Panc1 (cell line): ENCODE results near the gene TMEM150A. TPM values are rescaled to one million over a fixed set of nuclear protein-coding genes. Genes with fewer than 3 reads are reported as not detected.

Source experiments
- ATAC-seq: fragments of 200-7000 bp; cut with Tn5 transposase; 2 replicates; pipeline ENCODE4 v1.9.1; 2020; ENCODE audit warnings: mild to moderate bottlenecking, moderate library complexity
- BruUV-seq: library from RNA; stranded (reverse); fragments of 400-500 nt; replicated peaks from 2 replicates; lab custom pipeline; 2021; lab: Mats Ljungman, UMichigan
- CTCF ChIA-PET: fragments of 300-600 bp; sonication (Branson Sonifier 250); formaldehyde crosslinking; loops from one replicate; lab custom pipeline; 2022; ENCODE audit warnings: antibody characterized with exemption; lab: Charles Lee
- POLR2A ChIA-PET: fragments of 300-600 bp; sonication (Branson Sonifier 250); formaldehyde crosslinking; loops from one replicate; lab custom pipeline; 2022; ENCODE audit warnings: antibody characterized with exemption; lab: Charles Lee
- DNase-seq: peaks from one replicate; pipeline ENCODE4 v3.0.0-alpha.2; 2010; ENCODE audit warnings: low read depth, low spot score
- H3K27ac ChIP-seq: 2 replicates; pipeline ENCODE4 v1.5.1; 2011; ENCODE audit warnings: mild to moderate bottlenecking, low read length, inconsistent platforms
- H3K27me3 ChIP-seq: fragments of 200-500 bp; sonication (Bioruptor generic); 2 replicates; pipeline ENCODE4 v1.6.0; 2014; ENCODE audit warnings: low read length, inconsistent platforms; ENCODE audit not compliant: control insufficient read depth, insufficient read depth
- H3K36me3 ChIP-seq: fragments of 200-500 bp; sonication (Bioruptor generic); 2 replicates; pipeline ENCODE4 v1.5.1; 2014; ENCODE audit warnings: inconsistent platforms, mild to moderate bottlenecking, low read length, moderate library complexity; ENCODE audit not compliant: control insufficient read depth, insufficient read depth
- H3K4me1 ChIP-seq: 2 replicates; pipeline ENCODE4 v1.5.1; 2011; ENCODE audit warnings: inconsistent platforms, mild to moderate bottlenecking, low read length, moderate library complexity; ENCODE audit not compliant: control insufficient read depth, insufficient read depth
- H3K4me3 ChIP-seq, 2 experiments: 2 replicates each; pipeline ENCODE4 v1.5.1; 2011 to 2012; ENCODE audit warnings: low read depth in 2 of 2, low read length in 2 of 2, mild to moderate bottlenecking in 2 of 2, inconsistent platforms in 1 of 2, moderate library complexity in 1 of 2
- H3K9me3 ChIP-seq: fragments of 200-500 bp; sonication (Bioruptor generic); 2 replicates; pipeline ENCODE4 v1.5.1; 2014; ENCODE audit warnings: low read depth, mild to moderate bottlenecking, inconsistent platforms, low read length, moderate library complexity; ENCODE audit not compliant: control insufficient read depth, insufficient read depth
- CTCF ChIP-seq: fragments of 450-650 bp; IDR thresholded peaks from 2 replicates; pipeline ENCODE4 v1.5.1; 2017; ENCODE audit warnings: mild to moderate bottlenecking
- POLR2AphosphoS5 ChIP-seq: IDR thresholded peaks from 2 replicates; pipeline ENCODE4 v1.6.1; 2012; ENCODE audit warnings: mild to moderate bottlenecking, low read depth, low read length, moderate library complexity
- REST ChIP-seq, 2 experiments: IDR thresholded peaks; 2 replicates each; pipeline ENCODE4 v1.6.1; 2011 to 2012; ENCODE audit warnings: low read depth in 2 of 2, control low read depth in 1 of 2, low read length in 1 of 2, mild to moderate bottlenecking in 1 of 2, moderate library complexity in 1 of 2; ENCODE audit not compliant: insufficient read depth in 1 of 2
- SIN3A ChIP-seq: IDR thresholded peaks from 2 replicates; pipeline ENCODE4 v1.6.1; 2012; ENCODE audit warnings: low read depth, mild to moderate bottlenecking, low read length, moderate library complexity, borderline replicate concordance; ENCODE audit not compliant: insufficient read depth
- TCF7L2 ChIP-seq: IDR thresholded peaks from 2 replicates; pipeline ENCODE4 v1.6.1; 2011; ENCODE audit warnings: mild to moderate bottlenecking, low read depth, low read length, inconsistent platforms
- in situ Hi-C: cut with HindIII; loops from 2 replicates; pipeline ENCODE4 v1.10.0; 2016; ENCODE audit warnings: low sequenced_read_pairs, low pct_unique_long_range_greater_than_20kb
- intact Hi-C: fragments of 100-400 bp; cut with micrococcal nuclease; formaldehyde crosslinking; loops from one replicate; pipeline ENCODE4 v1.10.0; 2022; ENCODE audit not compliant: unreplicated experiment
- total RNA-seq: library from RNA; stranded (reverse); gene quantifications from one replicate; pipeline ENCODE4 v1.2.1, GENCODE V29; 2021; ENCODE audit not compliant: unreplicated experiment

TMEM150A gene
- total RNA-seq, 1 experiment from 2014 or later, result 30.4 TPM

GRCh38 chr2:85599468-85600234, 2.8 kb downstream of the TMEM150A start:
- in situ Hi-C loops, result no loop called here
- ChIA-PET CTCF (no interaction called here), POLR2A (no interaction called here)

More at GRCh38 chr2:85599468-85600234, 2.8 kb downstream of the TMEM150A start:
- H3K4me3 ChIP-seq, result no peak overlapping the region
- H3K27ac ChIP-seq, result peak overlapping the region; percentile 23; the same call in 1 of the 2 replicates
- peaks cover 40% of the 10 kb centered on the region for H3K4me1 ChIP-seq
- intact Hi-C loops, result no loop called here
- peaks cover 2% of the 10 kb centered on the region; the same call in 1 of the 2 replicates for H3K36me3 ChIP-seq
- H3K27me3 ChIP-seq, result no peaks in the 10 kb centered on the region
- H3K9me3 ChIP-seq, result no peaks in the 10 kb centered on the region
- no peak for DNase-seq
- BruUV-seq, result no TSS peak
- ATAC-seq, result no peak
- TF ChIP-seq TCF7L2 (no peak), POLR2AphosphoS5 (no peak), REST (IDR thresholded peaks at IDR 0.05; ENCODE audit: insufficient read depth in 1 of 2, low read depth in 2 of 2, low read length in 1 of 2) (no peak), SIN3A (no peak), CTCF (no peak)
